ENCODE measurements around the gene GLCCI1. TPM values are rescaled to one million over a fixed set of nuclear protein-coding genes. Genes with fewer than 3 reads are reported as not detected.

GLCCI1 gene
- total and polyA plus RNA-seq, 2 donors, result 5.0 to 33.4 TPM

DNA sequence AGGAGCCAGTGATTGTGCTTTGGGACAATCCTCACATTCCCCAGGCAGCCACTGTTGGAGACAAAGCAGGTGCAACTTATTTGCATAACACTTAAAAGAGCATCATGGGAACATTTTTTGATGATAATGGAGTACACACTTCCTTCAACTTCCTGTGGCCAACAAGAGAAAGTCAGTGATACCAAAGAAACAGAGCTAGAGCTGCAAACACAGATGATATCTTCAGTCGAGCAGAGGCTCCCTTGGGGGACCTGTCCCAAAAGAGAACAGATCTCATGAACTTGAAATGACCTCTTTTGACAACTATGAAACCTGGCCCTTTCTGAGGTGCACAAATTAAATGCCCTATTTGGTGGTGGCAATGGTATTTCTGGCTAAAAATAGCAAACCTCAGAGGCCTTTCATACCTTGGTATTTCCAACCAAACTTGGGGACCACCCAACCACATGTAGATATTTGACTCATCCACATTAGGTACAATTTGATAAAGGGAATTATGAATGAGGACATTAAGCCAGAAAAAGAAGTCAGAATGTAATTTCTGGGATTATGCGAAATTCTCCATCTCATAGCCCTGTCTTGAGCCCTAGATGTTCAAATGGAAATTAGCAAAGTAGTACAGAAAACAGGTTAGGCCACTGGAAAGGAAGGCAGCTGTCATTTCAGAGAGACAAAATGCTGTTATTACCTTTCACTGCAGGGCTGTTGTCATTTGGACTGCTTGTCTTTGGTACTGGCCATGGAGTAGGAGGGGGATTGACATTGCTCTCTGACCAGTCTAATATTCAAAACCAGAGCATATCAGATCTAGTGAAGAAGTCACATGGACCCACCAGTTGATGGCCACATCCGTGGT, 147.2 kb downstream of the GLCCI1 start:
- H3K27ac ChIP-seq (ENCODE audit: low read depth), result no peak overlapping the region
- DNase-seq (ENCODE audit: extremely low spot score), result no peak
- no peaks in the 10 kb centered on the region for H3K4me1 ChIP-seq (ENCODE audit: insufficient read depth)
- 75% methylated on average over 3 of the region's 3 CpGs for WGBS
- H3K4me3 ChIP-seq (ENCODE audit: low read depth, low read length), result no peak overlapping the region
- no peaks in the 10 kb centered on the region for H3K36me3 ChIP-seq (ENCODE audit: insufficient read depth)

DNA sequence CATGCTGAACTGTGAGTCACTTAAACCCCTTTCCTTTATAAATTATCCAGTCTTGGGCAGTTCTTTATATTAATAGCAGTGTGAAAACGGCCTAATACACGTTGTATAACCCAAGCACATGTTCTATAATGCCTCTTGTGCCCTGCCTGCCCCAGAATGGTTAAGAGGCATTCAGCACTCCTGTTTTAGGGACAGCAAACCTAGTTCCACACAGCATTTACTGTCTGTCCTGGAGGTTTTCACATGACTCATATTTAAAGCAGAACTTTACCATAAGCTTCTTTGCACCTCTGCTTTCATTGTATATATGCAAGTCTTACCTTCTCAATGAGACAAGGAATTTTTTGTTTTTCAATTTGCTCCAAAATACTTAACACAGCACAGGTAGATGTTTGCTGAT, 148.6 kb downstream of the GLCCI1 start:
- Histone ChIP-seq H3K4me3 (ENCODE audit: low read depth, low read length) (no peak overlapping the region), H3K4me1 (ENCODE audit: insufficient read depth) (no peaks in the 10 kb centered on the region), H3K27ac (ENCODE audit: low read depth) (no peak overlapping the region), H3K36me3 (ENCODE audit: insufficient read depth) (no peaks in the 10 kb centered on the region)
- 78% methylated on average over 2 of the region's 2 CpGs for WGBS
- no peak for DNase-seq (ENCODE audit: extremely low spot score)

DNA sequence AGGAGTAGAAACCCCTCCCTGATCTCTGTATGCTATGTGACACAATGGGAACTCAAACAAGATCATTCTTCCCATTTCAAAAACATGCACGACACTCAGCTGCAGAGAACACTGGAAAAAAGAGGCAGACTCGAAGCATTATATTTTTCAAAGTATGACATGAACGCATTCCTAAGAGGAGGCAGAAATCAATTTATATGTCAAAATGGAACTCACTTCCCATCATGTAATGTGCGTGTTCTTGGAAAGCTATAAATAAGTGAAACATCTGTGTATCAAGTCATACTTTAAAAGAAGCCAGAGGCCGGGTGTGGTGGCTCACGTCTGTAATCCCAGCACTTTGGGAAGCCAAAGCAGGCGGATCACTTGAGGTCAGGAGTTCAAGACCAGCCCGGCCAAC, 150.7 kb downstream of the GLCCI1 start:
- DNase-seq (ENCODE audit: extremely low spot score), result no peak
- H3K36me3 ChIP-seq (ENCODE audit: insufficient read depth), result no peaks in the 10 kb centered on the region
- no peaks in the 10 kb centered on the region for H3K4me1 ChIP-seq (ENCODE audit: insufficient read depth)
- no peak overlapping the region for H3K27ac ChIP-seq (ENCODE audit: low read depth)
- H3K4me3 ChIP-seq (ENCODE audit: low read depth, low read length), result no peak overlapping the region
- 64% methylated on average over 8 of the region's 8 CpGs for WGBS

DNA sequence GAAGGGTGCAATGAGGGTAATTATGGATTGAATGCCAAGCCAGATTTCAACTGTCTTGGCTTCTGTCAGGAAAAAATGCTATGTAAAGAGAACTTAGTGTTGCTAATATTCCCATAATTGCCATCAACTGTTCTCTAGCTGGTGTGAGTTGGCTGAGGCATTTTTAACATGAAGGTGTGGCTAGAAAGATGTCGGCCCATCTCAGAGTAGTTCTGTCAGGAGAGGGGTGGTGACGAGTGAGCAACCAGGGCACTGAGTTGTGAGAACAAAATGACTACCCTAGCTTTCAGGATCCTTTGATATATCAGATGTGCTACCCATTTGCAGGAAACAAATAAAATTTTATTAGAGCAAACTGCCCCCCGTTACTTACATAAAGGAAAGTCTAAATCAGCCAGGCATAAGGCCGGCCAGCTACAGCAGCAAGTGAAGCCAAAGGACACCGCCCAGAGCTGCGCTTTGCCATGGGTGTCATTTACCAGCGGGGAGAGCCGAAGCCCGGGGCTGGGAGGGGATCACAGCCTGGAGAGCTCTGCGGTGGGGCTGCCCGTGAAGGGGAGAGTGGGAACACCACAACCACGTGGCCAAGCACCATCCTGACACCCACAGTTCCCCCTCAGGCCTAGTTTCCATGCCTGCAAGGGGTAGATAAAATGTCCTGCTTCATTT, 151.9 kb downstream of the GLCCI1 start:
- WGBS, result 66% methylated on average over 12 of the region's 12 CpGs

DNA sequence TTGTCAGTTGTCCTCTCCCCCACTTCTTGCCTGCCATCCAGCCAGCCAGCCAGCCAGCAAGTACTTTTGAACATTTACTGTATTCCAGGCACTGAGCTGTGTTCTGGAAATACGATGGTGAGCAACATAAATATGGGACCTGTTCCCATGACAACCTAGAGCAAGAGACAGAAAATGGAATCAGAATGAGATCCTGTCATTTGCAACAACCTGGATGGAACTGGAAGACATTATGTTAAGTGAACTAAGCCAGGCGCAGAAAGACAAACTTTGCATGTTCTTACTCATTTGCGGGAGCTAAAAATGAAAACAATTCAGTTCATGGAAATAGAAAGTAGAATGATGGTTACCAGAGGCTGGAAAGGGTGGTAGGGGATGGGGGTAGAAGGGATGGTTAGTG, 152.6 kb downstream of the GLCCI1 start:
- Histone ChIP-seq H3K4me3 (ENCODE audit: low read depth, low read length) (no peak overlapping the region), H3K27ac (ENCODE audit: low read depth) (no peak overlapping the region), H3K4me1 (ENCODE audit: insufficient read depth) (no peaks in the 10 kb centered on the region), H3K36me3 (ENCODE audit: insufficient read depth) (no peaks in the 10 kb centered on the region)
- 84% methylated on average over 3 of the region's 3 CpGs for WGBS
- DNase-seq (ENCODE audit: extremely low spot score), result no peak

More for the DNA sequence above, 151.9 kb downstream of the GLCCI1 start:
- H3K4me1 ChIP-seq (ENCODE audit: insufficient read depth), result no peaks in the 10 kb centered on the region
- H3K4me3 ChIP-seq (ENCODE audit: low read depth, low read length), result no peak overlapping the region
- no peak overlapping the region for H3K27ac ChIP-seq (ENCODE audit: low read depth)
- DNase-seq (ENCODE audit: extremely low spot score), result no peak
- no peaks in the 10 kb centered on the region for H3K36me3 ChIP-seq (ENCODE audit: insufficient read depth)

DNA sequence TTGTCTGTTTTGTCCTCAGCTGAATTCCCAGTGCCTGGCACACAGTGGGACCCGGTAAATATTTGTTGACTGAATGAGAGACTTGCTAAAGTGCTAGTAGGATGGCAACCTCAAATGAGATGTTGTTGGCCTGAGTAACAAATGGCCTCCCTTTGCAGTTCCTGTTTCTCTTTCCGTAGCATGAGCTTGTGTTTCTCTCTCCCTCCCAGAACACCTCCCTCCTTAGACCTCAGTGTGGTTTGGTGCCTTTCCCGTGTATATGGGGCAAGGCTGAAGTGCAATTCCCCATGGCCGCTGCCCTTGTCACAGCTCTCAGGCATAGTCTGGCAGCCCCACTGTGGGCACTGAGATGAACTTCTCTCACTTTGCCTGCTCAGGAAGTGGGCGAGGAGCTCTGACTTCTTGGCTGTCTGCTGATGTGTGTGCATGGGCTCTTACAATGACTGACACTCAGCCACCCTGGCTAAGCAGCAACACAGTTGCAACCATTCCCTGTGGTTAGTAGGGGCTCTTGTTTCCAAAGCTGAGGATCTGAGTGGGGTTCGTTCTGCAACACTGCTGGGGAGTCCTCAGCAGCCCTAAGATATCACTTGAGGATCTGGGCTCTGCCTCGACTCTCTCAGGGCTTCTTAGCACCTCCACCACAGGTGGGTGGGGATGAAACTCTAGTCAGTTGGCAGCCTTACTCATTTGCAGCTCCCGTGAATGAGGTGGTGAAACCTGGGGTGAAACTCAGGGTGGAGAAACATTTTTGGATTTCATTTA, 157.3 kb downstream of the GLCCI1 start:
- no peak for DNase-seq (ENCODE audit: extremely low spot score)
- Histone ChIP-seq H3K4me3 (ENCODE audit: low read depth, low read length) (no peak overlapping the region), H3K4me1 (ENCODE audit: insufficient read depth) (no peaks in the 10 kb centered on the region), H3K27ac (ENCODE audit: low read depth) (no peak overlapping the region), H3K36me3 (ENCODE audit: insufficient read depth) (no peaks in the 10 kb centered on the region)
- 70% methylated on average over 8 of the region's 8 CpGs for WGBS

DNA sequence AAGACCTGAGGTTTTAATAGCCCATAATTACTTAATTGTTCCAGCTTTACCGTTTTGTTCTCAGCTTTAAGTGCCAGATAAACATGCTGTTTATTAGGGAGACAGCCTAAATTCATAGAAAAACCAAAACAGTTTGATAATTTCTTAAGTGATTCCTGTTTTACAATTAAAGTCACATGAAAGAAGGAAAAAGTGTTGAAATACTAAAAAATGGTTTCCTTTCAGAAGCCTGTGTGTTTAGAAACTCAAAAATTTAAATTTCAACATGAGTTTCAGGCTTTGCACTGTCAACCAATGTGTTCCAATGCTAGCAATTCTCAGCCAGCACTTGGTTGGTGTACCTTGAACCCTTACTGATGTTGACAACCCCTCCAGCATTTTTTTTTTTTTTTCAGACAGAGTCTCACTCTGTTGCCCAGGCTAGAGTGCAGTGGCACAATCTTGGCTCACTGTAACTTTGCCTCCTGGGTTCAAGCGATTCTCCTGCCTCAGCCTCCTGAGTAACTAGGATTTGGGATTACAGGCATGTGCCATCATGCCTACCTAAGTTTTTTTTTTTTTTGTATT, 158.1 kb downstream of the GLCCI1 start:
- no peaks in the 10 kb centered on the region for H3K36me3 ChIP-seq (ENCODE audit: insufficient read depth)
- 70% methylated on average over 2 of the region's 2 CpGs for WGBS
- no peak overlapping the region for H3K4me3 ChIP-seq (ENCODE audit: low read depth, low read length)
- DNase-seq (ENCODE audit: extremely low spot score), result no peak
- H3K4me1 ChIP-seq (ENCODE audit: insufficient read depth), result no peaks in the 10 kb centered on the region
- H3K27ac ChIP-seq (ENCODE audit: low read depth), result no peak overlapping the region

DNA sequence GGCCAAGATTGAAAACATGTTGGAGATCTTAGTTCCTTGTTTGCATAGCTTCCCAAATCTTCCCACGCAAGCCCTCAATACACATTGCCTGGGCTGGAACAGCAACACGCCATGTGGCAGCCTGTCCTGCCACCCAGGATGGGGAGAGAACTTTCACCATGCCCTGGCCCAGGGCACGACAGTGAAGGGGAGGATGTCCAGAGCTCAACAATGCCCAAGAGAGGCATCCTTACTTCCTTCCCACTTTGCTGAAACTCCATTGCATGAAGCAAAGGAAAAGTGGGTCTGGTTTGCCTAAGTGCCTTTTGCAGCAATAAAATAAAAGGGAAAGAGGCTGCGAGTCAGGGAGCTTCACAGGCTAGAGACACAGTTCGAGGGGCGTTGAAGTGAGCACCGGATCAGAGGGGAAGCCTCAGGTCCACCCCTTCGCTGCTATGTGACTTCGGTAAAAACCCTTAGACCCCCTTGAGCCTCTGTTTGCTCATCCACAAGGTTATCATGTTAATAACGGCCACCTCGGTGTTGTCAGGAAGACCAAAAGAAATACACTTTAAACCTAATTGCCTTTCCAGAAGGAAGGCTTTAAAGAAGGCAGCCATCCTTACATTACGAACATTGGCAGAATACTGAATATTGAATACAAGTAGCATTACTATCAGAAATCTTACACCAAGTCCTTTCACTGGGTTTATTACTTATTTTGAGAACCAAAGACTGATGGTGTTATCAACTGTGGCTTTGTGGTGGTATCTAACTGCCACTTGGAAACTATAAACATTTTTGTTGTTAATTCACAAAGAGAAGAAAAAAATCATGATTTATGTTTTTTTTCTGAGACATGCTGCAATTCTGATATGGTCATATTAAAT, 160.1 kb downstream of the GLCCI1 start:
- 60% methylated on average over 12 of the region's 12 CpGs for WGBS
- no peaks in the 10 kb centered on the region for H3K36me3 ChIP-seq (ENCODE audit: insufficient read depth)
- H3K27ac ChIP-seq (ENCODE audit: low read depth), result no peak overlapping the region
- no peak overlapping the region for H3K4me3 ChIP-seq (ENCODE audit: low read depth, low read length)
- H3K4me1 ChIP-seq (ENCODE audit: insufficient read depth), result no peaks in the 10 kb centered on the region
- DNase-seq (ENCODE audit: extremely low spot score), result no peak

DNA sequence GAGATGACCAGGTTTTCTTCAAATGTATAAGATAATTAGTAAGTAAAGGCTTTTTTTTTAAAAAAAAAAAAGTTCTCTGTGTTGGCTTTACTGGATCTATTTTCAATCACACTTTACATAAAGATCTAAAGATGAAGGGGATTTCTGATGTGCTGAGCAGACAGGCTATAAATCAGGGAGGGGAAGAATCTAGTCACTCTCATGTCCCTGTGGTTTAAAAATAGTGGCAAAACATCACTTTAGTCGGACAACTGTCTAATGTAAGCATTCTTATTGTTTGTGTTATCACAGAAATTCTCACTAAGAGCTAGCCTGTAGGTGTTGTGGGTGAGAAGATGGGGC, 160.7 kb downstream of the GLCCI1 start:
- Histone ChIP-seq H3K4me1 (ENCODE audit: insufficient read depth) (no peaks in the 10 kb centered on the region), H3K27ac (ENCODE audit: low read depth) (no peak overlapping the region), H3K4me3 (ENCODE audit: low read depth, low read length) (no peak overlapping the region), H3K36me3 (ENCODE audit: insufficient read depth) (no peaks in the 10 kb centered on the region)
- no peak for DNase-seq (ENCODE audit: extremely low spot score)
- 61% methylated on average over 1 of the region's 1 CpG for WGBS

DNA sequence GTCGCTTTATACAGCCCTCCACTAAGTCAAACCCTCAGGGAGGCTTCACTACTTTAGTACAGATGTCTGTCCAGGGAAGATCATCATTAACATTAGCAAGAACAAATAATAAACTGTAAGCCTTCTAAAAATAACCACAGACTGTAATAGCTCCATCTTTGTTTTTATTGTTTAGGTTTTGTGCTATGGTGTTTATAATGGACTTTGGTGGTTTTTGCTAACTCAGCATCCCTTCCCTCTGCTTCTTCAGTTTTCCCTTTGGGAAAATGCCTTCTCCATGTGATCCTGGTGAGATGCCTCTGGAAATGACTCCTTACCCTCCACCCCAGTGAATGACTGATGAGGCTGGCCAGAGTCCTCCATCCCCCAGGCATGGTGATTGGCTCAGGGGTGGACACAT, 162.1 kb downstream of the GLCCI1 start:
- DNase-seq (ENCODE audit: extremely low spot score), result no peak
- Histone ChIP-seq H3K4me1 (ENCODE audit: insufficient read depth) (no peaks in the 10 kb centered on the region), H3K27ac (ENCODE audit: low read depth) (no peak overlapping the region), H3K36me3 (ENCODE audit: insufficient read depth) (no peaks in the 10 kb centered on the region), H3K4me3 (ENCODE audit: low read depth, low read length) (no peak overlapping the region)
- 94% methylated on average over 1 of the region's 1 CpG for WGBS

DNA sequence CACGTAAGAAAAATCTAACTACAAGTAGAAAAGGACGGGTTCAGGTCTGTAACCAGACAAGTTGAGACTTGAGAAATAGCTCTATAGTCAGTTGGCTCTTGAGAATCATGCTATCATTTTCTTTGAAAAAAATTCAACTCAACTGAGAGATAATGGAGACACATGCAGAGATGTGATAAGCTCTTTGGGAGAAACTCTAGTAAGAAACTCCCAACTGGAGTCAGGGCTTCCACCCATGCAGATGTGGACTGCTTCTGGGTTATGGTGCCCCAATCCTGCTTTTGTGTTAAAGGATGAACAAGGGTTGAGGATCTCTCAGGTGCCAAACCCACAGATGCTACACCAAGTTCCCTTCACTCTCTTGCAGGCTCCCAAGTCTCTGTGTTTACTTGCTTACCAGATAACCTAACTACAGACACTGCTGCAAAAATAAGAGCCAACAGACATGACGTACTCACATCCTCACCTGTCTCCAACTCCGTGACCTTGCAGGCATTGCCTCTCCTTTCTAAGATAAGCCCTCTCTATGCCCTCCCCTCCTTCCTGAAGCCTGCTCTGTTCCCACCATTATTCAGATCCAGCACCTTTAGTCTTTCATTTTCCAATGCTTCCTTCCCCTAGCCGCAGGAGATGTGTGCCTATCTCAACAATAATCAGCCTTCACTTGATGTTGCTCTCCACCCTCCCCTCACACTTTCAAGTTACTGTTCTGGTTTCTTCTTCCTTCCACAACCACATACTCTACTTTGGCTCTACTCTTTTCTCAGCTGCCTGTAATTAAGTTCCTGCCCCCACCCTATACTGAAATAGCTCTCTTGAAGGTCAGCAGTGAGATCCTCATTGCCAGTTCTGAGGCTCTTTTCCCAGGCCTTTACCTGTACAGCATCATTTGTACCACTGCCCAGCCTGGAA, 163.4 kb downstream of the GLCCI1 start:
- WGBS, result 82% methylated on average over 5 of the region's 5 CpGs
- no peaks in the 10 kb centered on the region for H3K4me1 ChIP-seq (ENCODE audit: insufficient read depth)
- no peak overlapping the region for H3K4me3 ChIP-seq (ENCODE audit: low read depth, low read length)
- no peak overlapping the region for H3K27ac ChIP-seq (ENCODE audit: low read depth)
- H3K36me3 ChIP-seq (ENCODE audit: insufficient read depth), result no peaks in the 10 kb centered on the region
- no peak for DNase-seq (ENCODE audit: extremely low spot score)

DNA sequence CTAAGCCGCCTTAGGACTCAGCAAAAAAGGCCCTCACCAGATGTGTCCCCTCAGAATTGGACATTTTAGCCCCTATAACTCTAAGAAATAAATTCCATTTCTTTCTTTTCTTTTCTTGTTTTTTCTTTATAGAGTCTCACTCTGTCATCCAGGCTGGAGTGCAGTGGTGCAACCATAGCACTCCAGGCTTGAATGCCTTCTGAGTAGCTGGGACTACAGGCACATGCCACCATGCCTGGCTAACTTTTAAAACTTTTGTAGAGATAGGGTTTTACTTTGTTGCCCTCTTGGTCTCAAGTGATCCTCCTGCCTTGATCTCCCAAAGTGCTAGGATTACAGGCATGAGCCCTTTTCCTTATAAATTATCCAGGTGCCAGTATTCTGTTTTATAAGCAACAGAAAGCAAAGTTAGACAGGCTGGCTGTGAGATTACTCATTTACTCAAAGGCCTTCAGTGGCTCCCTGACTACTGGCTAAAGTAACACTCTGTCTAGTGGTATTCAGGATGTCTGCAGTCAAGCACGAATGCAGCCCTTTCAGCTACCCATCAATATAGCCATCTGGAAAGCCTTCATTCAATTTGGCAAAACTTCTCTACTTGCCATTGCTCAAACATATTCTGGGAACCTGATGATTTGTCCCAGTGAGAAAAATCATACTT, 164.7 kb downstream of the GLCCI1 start:
- 82% methylated on average over 2 of the region's 2 CpGs for WGBS
- DNase-seq (ENCODE audit: extremely low spot score), result no peak
- Histone ChIP-seq H3K4me1 (ENCODE audit: insufficient read depth) (no peaks in the 10 kb centered on the region), H3K36me3 (ENCODE audit: insufficient read depth) (no peaks in the 10 kb centered on the region), H3K27ac (ENCODE audit: low read depth) (no peak overlapping the region), H3K4me3 (ENCODE audit: low read depth, low read length) (no peak overlapping the region)
